Gastrocnemius medialis (tissue), 4 donors: ENCODE measurements around the gene IFIT5. TPM values are rescaled to one million over a fixed set of nuclear protein-coding genes. Genes with fewer than 3 reads are reported as not detected.

Source experiments
- ATAC-seq, 2 donors: fragments of 150-250 bp; one replicate each; pipeline ENCODE4 v1.9.1; 2016
- DNase-seq, 2 donors: peaks; one replicate each; pipeline ENCODE4 v3.0.0-alpha.2; 2019
- H3K27ac ChIP-seq, 4 donors: fragments of 200-600 bp; sonication (generic); 1 replicate in 1 of 4; 2 replicates in 3 of 4; pipeline ENCODE4 v1.5.1; 2016 to 2018; ENCODE audit warnings: mild to moderate bottlenecking in 2 of 4, moderate library complexity in 1 of 4
- H3K27me3 ChIP-seq, 3 donors: fragments of 200-600 bp; sonication (generic) in 2 of 3; 1 replicate in 1 of 3; 2 replicates in 2 of 3; pipeline versions ENCODE4 v1.5.1 to v1.6.0; 2016 to 2019; ENCODE audit warnings: mild to moderate bottlenecking in 1 of 3, moderate library complexity in 1 of 3
- H3K36me3 ChIP-seq, 2 donors: fragments of 200-600 bp; sonication (generic) in 1 of 2; one replicate each; pipeline ENCODE4 v1.5.1; 2017 to 2018
- H3K4me1 ChIP-seq, 2 donors: fragments of 200-600 bp; sonication (generic) in 1 of 2; one replicate each; pipeline ENCODE4 v1.5.1; 2016 to 2017; ENCODE audit warnings: mild to moderate bottlenecking in 2 of 2
- H3K4me3 ChIP-seq, 4 donors: fragments of 200-600 bp; sonication (generic) in 3 of 4; 1 replicate in 1 of 4; 2 replicates in 3 of 4; pipeline ENCODE4 v1.5.1; 2016 to 2019; ENCODE audit warnings: mild to moderate bottlenecking in 2 of 4
- H3K9me3 ChIP-seq, 3 donors: fragments of 200-600 bp; sonication (generic) in 2 of 3; 1 replicate in 1 of 3; 2 replicates in 2 of 3; pipeline ENCODE4 v1.5.1; 2016 to 2019
- CTCF ChIP-seq, 5 experiments: fragments of 450-650 bp in 3 of 5; fragments of 200-600 bp in 2 of 5; sonication (generic) in 2 of 5; IDR thresholded peaks in 4 of 5; conservative IDR thresholded peaks in 1 of 5; 1 replicate in 4 of 5; 2 replicates in 1 of 5; pipeline ENCODE4 v1.5.1; 2016 to 2019; ENCODE audit warnings: antibody characterized with exemption in 5 of 5, mild to moderate bottlenecking in 3 of 5, moderate library complexity in 3 of 5
- POLR2A ChIP-seq, 2 donors: fragments of 450-650 bp; IDR thresholded peaks; one replicate each; pipeline ENCODE4 v1.6.1; 2017; ENCODE audit warnings: antibody characterized with exemption in 2 of 2, mild to moderate bottlenecking in 2 of 2, moderate library complexity in 2 of 2
- in situ Hi-C, 4 donors: fragments of 200-750 bp; cut with MboI; loops; one replicate each; pipeline versions ENCODE4 v1.15.0 to v1.8.0; 2017; ENCODE audit warnings: low sequenced_read_pairs in 4 of 4
- intact Hi-C: fragments of 100-400 bp; cut with DNase I; formaldehyde crosslinking; loops from one replicate; pipeline ENCODE4 v1.15.1; 2023; ENCODE audit warnings: low total_unique reads
- total RNA-seq, 4 donors: library from RNA; depleted of rRNA; stranded (reverse); fragments of >200 nt; gene quantifications; one replicate each; pipeline versions ENCODE4 v1.1.0 to v1.2.3, GENCODE V29; 2016

The IFIT5 gene
- total RNA-seq, 4 donors from 2014 or later: 2.4 to 5.5 (median 3.3) TPM

- in situ Hi-C loops (no loop called here), intact Hi-C loops (no loop called here)
- H3K4me3 ChIP-seq: no peak overlapping the region
Measured at GRCh38 chr10:89454561-89455347, 40.4 kb downstream of the IFIT5 start.

GRCh38 chr10:89458291-89458690, 43.9 kb downstream of the IFIT5 start:
- in situ Hi-C loops (no loop called here), intact Hi-C loops (no loop called here)
- H3K27me3 ChIP-seq: no peaks in the 10 kb centered on the region
- no peak for ATAC-seq
- H3K27ac ChIP-seq: no peak overlapping the region
- peaks cover 0 to 4% of the 10 kb centered on the region in 2 donors for H3K4me1 ChIP-seq
- TF ChIP-seq POLR2A (IDR thresholded peaks at IDR 0.05) (no peak), CTCF (IDR thresholded peaks at IDR 0.05 in 4 of 5, conservative IDR thresholded peaks at IDR 0.05 in 1 of 5) (no peak)
- no peak for DNase-seq
- H3K36me3 ChIP-seq: no peaks in the 10 kb centered on the region
- H3K4me3 ChIP-seq: no peak overlapping the region
- no peaks in the 10 kb centered on the region for H3K9me3 ChIP-seq

More at GRCh38 chr10:89454561-89455347, 40.4 kb downstream of the IFIT5 start:
- DNase-seq (no peak), ATAC-seq (no peak)
- no peak for TF ChIP-seq CTCF (IDR thresholded peaks at IDR 0.05 in 4 of 5, conservative IDR thresholded peaks at IDR 0.05 in 1 of 5)
- no peak for TF ChIP-seq POLR2A (IDR thresholded peaks at IDR 0.05)
- H3K27me3 ChIP-seq: no peaks in the 10 kb centered on the region
- no peak overlapping the region for H3K27ac ChIP-seq
- no peaks in the 10 kb centered on the region for H3K36me3 ChIP-seq
- peaks cover 0 to 4% of the 10 kb centered on the region in 2 donors for H3K4me1 ChIP-seq
- H3K9me3 ChIP-seq: no peaks in the 10 kb centered on the region

- ATAC-seq: no peak
Measured at GRCh38 chr10:89458784-89459183, 44.4 kb downstream of the IFIT5 start.

GRCh38 chr10:89463846-89464537, 49.6 kb downstream of the IFIT5 start:
- DNase-seq: no peak
- Histone ChIP-seq H3K36me3 (no peaks in the 10 kb centered on the region), H3K4me1 (no peaks in the 10 kb centered on the region), H3K9me3 (no peaks in the 10 kb centered on the region), H3K27me3 (no peaks in the 10 kb centered on the region), H3K4me3 (no peak overlapping the region), H3K27ac (no peak overlapping the region)
- intact Hi-C loops (no loop called here), in situ Hi-C loops (no loop called here)
- no peak for TF ChIP-seq POLR2A (IDR thresholded peaks at IDR 0.05)
- ATAC-seq: no peak

More at GRCh38 chr10:89458784-89459183, 44.4 kb downstream of the IFIT5 start:
- intact Hi-C loops: no loop called here
- in situ Hi-C loops: no loop called here
- TF ChIP-seq POLR2A (IDR thresholded peaks at IDR 0.05): no peak
- TF ChIP-seq CTCF (IDR thresholded peaks at IDR 0.05 in 4 of 5, conservative IDR thresholded peaks at IDR 0.05 in 1 of 5): no peak
- Histone ChIP-seq H3K36me3 (no peaks in the 10 kb centered on the region), H3K4me1 (peaks cover 0 to 4% of the 10 kb centered on the region in 2 donors), H3K27ac (no peak overlapping the region), H3K9me3 (no peaks in the 10 kb centered on the region), H3K27me3 (no peaks in the 10 kb centered on the region), H3K4me3 (no peak overlapping the region)
- DNase-seq: no peak

- no peaks in the 10 kb centered on the region for H3K27me3 ChIP-seq
- H3K9me3 ChIP-seq: no peaks in the 10 kb centered on the region
- H3K4me3 ChIP-seq: no peak overlapping the region
- in situ Hi-C loops: no loop called here
- ATAC-seq: no peak
- no peaks in the 10 kb centered on the region for H3K4me1 ChIP-seq
- no peaks in the 10 kb centered on the region for H3K36me3 ChIP-seq
- DNase-seq: no peak
- TF ChIP-seq POLR2A (IDR thresholded peaks at IDR 0.05): no peak
- TF ChIP-seq CTCF (IDR thresholded peaks at IDR 0.05 in 4 of 5, conservative IDR thresholded peaks at IDR 0.05 in 1 of 5): no peak
- intact Hi-C loops: no loop called here
- H3K27ac ChIP-seq: no peak overlapping the region
Measured at GRCh38 chr10:89465196-89465595, 50.8 kb downstream of the IFIT5 start.
